SK-N-MC (cell line): Measurements from ENCODE around the gene KLHL11.
A peak's percentile ranks its signal among the peaks of the same experiment; 100 is the strongest.
"Not testable (repeated sequence)": the region's sequence is repeated elsewhere in the genome, so short reads cannot be mapped to it uniquely, and the experiment has no call there.

ENCODE experiments used
- DNase-seq: peaks from one replicate; pipeline ENCODE4 v3.0.0-alpha.2; 2011; ENCODE audit warnings: low read depth, low spot score
- H3K27ac ChIP-seq: fragments of 200-600 bp; sonication (generic); 2 replicates; pipeline ENCODE4 v1.5.1; 2016; ENCODE audit warnings: mixed run types
- H3K36me3 ChIP-seq: fragments of 200-600 bp; sonication (generic); 2 replicates; pipeline ENCODE4 v1.6.1; 2017; ENCODE audit warnings: antibody characterized with exemption, low read length, mixed read lengths; ENCODE audit not compliant: insufficient read depth
- H3K4me3 ChIP-seq: fragments of 200-600 bp; sonication (generic); 2 replicates; pipeline ENCODE4 v1.5.1; 2016
- H3K9ac ChIP-seq: fragments of 200-600 bp; sonication (generic); 2 replicates; pipeline ENCODE4 v1.8.0; 2017; ENCODE audit warnings: mixed run types, mixed read lengths; ENCODE audit not compliant: insufficient read length
- H3K9me3 ChIP-seq: fragments of 200-600 bp; sonication (generic); 2 replicates; pipeline ENCODE4 v1.6.1; 2017; ENCODE audit warnings: low read depth, mild to moderate bottlenecking, antibody characterized with exemption, low read length, moderate library complexity, mixed read lengths
- EZH2 ChIP-seq: fragments of 200-600 bp; sonication (generic); IDR thresholded peaks from one replicate; pipeline ENCODE4 v1.6.1; 2017; ENCODE audit warnings: antibody characterized with exemption
- FOXP2 ChIP-seq: optimal IDR thresholded peaks from 2 replicates; pipeline ENCODE3; 2011; ENCODE audit warnings: mild to moderate bottlenecking, moderate library complexity; ENCODE audit not compliant: insufficient read depth; ENCODE audit errors: extremely low read length, control extremely low read depth
- POLR2AphosphoS5 ChIP-seq: IDR thresholded peaks from 2 replicates; pipeline ENCODE4 v1.6.1; 2012; ENCODE audit warnings: mild to moderate bottlenecking, low read depth, low read length, borderline replicate concordance

KLHL11 gene

DNA sequence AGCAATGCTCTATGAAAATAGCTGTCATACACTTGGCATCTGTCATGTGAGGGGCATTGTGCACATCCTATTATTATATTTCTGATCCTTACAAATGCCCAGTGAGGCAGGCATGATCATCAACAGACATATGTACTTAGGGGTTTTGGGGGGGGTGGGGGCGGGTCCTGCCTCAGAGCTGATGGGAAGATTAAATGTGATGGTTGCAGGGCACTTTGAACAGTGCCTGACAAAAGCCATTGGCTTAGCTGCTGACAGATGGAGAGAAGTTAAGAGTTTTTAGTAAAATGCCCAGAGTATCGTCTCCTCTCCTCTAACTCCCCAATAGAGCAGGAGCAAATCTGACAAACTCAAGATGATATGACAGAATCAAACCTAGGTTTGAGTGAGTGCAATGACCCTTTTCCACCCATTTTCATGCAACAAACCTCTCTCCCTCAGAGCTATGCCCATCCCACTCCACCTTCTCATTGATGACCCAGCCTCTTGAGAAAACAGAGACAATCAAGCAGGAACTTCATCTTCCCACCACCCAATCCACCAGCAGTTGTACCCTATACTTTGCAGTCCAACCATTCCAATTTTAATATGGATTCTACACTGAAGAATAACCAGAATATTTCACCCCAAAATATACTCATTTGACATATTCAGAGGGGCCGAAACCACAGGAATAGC, 4.8 kb downstream of the KLHL11 start:
- Histone ChIP-seq H3K27ac (no peak overlapping the region), H3K9me3 (no peaks in the 10 kb centered on the region), H3K36me3 (no peaks in the 10 kb centered on the region), H3K4me3 (no peak overlapping the region), H3K9ac (no peak overlapping the region)
- DNase-seq, result no peak
- TF ChIP-seq POLR2AphosphoS5, result no peak
- TF ChIP-seq EZH2, result no peak
- TF ChIP-seq FOXP2, result no peak

DNA sequence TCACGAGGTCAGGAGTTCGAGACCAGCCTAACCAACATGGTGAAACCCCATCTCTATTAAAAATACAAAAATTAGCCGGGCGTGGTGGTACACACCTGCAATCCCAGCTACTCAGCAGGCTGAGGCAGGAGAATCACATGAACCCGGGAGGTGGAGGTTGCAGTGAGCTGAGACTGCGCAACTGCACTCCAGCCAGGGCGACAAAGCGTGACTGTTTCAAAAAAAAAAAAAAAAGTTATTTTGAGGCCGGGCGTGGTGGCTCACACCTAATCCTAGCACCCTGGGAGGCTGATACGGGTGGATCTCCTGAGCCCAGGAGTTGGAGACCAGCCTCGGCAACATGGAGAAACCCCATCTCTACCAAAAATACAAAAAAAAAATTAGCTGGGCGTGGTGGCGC, 13.8 kb downstream of the KLHL11 start:
- H3K27ac ChIP-seq, DNase-seq, H3K9me3 ChIP-seq, H3K9ac ChIP-seq, H3K4me3 ChIP-seq: not testable (repeated sequence)
- H3K36me3 ChIP-seq, result peaks cover 17% of the 10 kb centered on the region

DNA sequence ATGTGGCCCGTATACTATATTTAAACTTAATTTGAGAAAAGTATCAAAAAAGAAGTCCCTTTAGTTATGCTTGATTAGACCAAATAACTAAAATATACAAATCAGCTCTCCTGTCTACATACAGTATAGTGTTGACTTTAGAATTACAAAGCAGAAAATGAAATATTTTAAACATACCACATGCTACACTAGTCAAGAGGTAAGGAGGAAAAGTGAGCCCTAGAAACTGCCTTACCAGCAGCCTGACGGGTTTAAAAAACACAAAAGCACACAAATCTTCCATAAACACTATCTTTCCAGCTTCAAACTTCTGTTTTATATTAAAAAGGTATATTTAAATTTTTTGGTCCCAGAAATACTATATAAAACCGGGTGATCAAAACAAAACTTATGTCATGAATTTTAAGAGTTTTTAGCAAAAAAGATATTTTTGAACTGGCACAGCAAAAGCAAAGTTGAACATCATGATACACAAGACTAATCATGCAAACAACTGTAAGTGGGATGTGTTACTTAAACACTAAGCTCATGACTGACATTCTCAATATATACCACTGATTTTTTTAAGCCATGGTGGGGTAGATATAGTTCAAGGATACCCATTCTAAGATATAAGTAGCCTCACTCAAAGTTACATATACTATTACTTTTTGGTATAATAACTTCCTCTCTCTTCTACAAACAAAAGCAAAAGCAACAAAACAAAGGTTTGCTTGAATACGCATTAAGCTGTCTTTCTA, 15.8 kb downstream of the KLHL11 start:
- peaks cover 10% of the 10 kb centered on the region for H3K36me3 ChIP-seq
- no peak for DNase-seq
- no peak overlapping the region for H3K4me3 ChIP-seq
- TF ChIP-seq FOXP2 (no peak), EZH2 (no peak), POLR2AphosphoS5 (no peak)
- peak overlapping the region; percentile 0; the same call in 1 of the 2 replicates for H3K27ac ChIP-seq
- H3K9ac ChIP-seq, result no peak overlapping the region
- no peaks in the 10 kb centered on the region for H3K9me3 ChIP-seq

DNA sequence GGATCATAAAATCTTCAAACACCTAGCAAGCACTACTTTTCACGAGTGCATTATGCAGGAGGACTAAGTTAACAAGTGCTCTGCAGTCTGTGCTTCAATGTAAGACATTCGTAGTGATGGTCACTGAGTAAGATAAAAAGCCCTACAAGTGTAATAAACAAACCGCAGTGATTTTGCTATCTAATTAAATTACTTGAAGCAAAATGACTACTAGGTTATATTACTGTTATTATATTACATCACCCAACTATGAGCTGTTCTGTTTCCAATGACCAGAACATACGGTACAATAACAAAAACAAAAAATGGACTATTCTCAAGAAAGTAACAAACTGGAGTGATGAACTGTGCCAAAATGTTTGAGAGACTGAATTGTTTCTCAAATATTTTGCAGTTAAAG, 16.4 kb downstream of the KLHL11 start:
- Histone ChIP-seq H3K9ac (no peak overlapping the region), H3K4me3 (no peak overlapping the region), H3K9me3 (no peaks in the 10 kb centered on the region), H3K36me3 (peaks cover 4% of the 10 kb centered on the region; the same call in 1 of the 2 replicates), H3K27ac (peak overlapping the region; percentile 0; the same call in 1 of the 2 replicates)
- no peak for TF ChIP-seq FOXP2
- TF ChIP-seq POLR2AphosphoS5, result no peak
- DNase-seq, result no peak

- no peak for TF ChIP-seq POLR2AphosphoS5
- no peak for TF ChIP-seq FOXP2
- TF ChIP-seq EZH2, result no peak
- Histone ChIP-seq H3K27ac (no peak overlapping the region), H3K4me3 (no peak overlapping the region), H3K9me3 (no peaks in the 10 kb centered on the region), H3K36me3 (no peaks in the 10 kb centered on the region), H3K9ac (no peak overlapping the region)
- no peak for DNase-seq
These were observed 20.3 kb downstream of the KLHL11 start for GRCh38 chr17:41844971-41845370.

DNA sequence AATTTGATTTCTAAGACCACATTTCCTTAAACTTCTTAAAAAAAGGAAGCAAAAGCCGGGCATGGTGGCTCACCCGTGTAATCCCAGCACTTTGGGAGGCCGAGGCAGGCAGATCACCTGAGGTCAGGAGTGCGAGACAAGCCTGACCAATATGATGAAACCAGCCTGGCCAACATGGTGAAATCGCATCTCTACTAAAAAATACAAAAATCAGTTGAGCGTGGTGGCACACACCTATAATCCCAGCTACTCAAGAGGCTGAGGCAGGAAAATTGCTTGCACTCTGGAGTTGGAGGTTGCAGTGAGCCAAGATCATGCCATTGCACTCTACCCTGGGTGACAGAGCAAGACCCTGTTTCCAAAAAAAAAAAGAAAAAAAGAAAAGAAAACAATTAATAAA, 24.4 kb downstream of the KLHL11 start:
- not testable (repeated sequence) for H3K27ac ChIP-seq, H3K9me3 ChIP-seq, DNase-seq, H3K4me3 ChIP-seq, H3K9ac ChIP-seq, H3K36me3 ChIP-seq

- H3K9ac ChIP-seq, DNase-seq, H3K4me3 ChIP-seq, H3K36me3 ChIP-seq, H3K27ac ChIP-seq, H3K9me3 ChIP-seq: not testable (repeated sequence)
These were observed 25.8 kb downstream of the KLHL11 start for GRCh38 chr17:41839448-41839847.

GRCh38 chr17:41837761-41838538, 27.3 kb downstream of the KLHL11 start, which contains the start of gene KLHL10:
KLHL10 (plus strand) TSS chr17:41837825; CDS start chr17:41837933, 108 bp downstream.
- Histone ChIP-seq H3K4me3 (peak within 1 kb of the TSS; percentile 93; the same call in 1 of the 2 replicates), H3K9ac (no peak within 1 kb of the TSS), H3K9me3 (no peaks in the 10 kb centered on the region), H3K27ac (no peak within 1 kb of the TSS), H3K36me3 (peaks cover 7% of the 10 kb centered on the region; the same call in 1 of the 2 replicates)
- TF ChIP-seq EZH2, result no peak
- no peak for DNase-seq
